GM13977 (cell line): Measurements from ENCODE around the gene POGLUT2.

Experiments
- DNase-seq: peaks from one replicate; pipeline ENCODE4 v3.0.0; 2012; ENCODE audit warnings: low spot score
- in situ Hi-C: fragments of 300-500 bp; cut with MboI; formaldehyde crosslinking; loops from one replicate; pipeline ENCODE4 v1.12.0; 2022; ENCODE audit warnings: low sequenced_read_pairs, low pct_unique_long_range_greater_than_20kb, mixed read lengths, inconsistent platforms; ENCODE audit not compliant: unreplicated experiment
- TF ChIP-seq, protein P1 (sequence below): IDR thresholded peaks from 2 replicates; pipeline ENCODE4 v1.5.1; 2012; ENCODE audit warnings: mild to moderate bottlenecking, control low read depth; ENCODE audit not compliant: insufficient read depth; ENCODE audit errors: extremely low read depth, missing control alignments

POGLUT2 gene

DNA sequence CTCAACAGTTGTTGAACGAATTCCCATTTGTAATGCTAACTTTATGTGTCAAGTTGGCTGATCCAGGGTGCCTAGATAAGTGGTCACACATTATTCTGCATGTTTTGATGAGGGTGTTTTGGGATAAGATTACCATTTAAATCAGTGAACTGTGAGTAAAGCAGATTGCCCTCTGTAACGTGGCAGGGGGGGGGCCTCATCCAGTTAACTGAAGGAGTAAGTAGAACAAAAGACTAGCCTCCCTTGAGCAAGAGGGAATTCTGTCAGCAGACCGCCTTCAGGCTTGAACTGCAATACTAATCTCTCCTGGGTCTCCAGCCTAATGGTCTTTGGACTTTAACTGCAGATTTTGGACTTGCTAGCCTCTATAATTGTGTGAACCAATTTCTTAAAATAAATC is 21.0 kb downstream of the POGLUT2 start:
- in situ Hi-C loops: no loop called here
- DNase-seq: no peak
- TF ChIP-seq, protein P1, sequence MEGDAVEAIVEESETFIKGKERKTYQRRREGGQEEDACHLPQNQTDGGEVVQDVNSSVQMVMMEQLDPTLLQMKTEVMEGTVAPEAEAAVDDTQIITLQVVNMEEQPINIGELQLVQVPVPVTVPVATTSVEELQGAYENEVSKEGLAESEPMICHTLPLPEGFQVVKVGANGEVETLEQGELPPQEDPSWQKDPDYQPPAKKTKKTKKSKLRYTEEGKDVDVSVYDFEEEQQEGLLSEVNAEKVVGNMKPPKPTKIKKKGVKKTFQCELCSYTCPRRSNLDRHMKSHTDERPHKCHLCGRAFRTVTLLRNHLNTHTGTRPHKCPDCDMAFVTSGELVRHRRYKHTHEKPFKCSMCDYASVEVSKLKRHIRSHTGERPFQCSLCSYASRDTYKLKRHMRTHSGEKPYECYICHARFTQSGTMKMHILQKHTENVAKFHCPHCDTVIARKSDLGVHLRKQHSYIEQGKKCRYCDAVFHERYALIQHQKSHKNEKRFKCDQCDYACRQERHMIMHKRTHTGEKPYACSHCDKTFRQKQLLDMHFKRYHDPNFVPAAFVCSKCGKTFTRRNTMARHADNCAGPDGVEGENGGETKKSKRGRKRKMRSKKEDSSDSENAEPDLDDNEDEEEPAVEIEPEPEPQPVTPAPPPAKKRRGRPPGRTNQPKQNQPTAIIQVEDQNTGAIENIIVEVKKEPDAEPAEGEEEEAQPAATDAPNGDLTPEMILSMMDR: no peak

DNA sequence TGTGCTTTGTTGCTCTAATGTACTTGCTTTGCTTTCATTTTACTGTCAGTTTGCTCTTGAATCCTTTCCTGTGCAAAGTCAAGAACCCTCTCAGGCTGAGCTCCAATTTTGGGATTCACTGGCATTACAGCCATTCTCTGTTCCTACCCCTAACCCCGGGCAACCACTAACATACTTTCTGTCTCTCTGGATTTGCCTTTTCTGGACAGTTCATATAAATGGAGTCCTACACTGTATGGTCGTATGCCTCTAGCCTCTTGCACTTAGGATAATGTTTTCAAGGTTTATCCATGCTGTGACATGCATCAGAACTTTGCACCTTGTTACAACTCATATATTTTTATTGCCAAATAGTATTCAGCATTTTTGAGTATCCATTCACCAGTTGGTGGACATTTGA is 22.5 kb downstream of the POGLUT2 start:
- in situ Hi-C loops: no loop called here
- DNase-seq: no peak
- TF ChIP-seq, protein P1: no peak

DNA sequence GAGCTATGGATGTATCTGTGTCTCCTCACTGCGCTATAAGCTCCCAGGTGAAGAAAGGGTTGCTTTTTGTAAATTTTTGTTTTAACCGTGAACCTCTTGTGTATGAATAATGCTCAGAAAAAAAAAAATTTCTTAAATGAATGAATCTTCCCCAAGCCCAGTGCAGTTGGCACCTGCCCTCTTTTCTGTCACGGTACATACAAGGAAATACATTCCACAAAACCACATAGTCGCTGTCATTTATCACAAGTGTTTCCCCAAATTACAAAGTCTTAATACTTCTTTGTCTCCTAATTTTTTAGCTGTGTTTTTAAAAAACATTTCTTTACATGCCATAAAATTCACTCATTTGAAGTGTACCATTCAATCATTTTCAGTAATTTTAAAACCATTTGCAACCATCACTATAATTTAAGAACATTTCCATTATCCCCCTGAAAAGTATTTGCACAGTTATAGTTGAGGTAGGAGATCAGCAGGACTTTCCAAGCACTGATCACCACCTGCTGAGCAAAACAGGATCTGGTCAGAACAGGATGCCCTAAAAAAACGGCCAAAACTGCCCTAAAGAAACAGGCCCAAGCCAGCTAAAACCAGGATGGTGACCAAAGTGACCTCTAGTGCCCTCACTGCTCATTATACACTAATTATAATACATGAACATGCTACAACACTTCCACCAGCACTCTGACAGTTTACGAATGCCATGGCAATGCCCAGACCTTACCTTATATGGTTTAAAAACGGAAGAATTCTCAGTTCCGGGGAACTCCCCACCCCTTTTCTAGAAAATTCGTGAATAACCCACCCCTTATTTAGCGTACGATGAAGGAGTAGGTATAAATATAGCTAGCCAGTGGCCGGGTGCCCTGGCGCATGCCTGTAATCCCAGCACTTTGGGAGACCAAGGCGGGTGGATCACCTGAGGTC is 23.9 kb downstream of the POGLUT2 start:
- DNase-seq: no peak
- TF ChIP-seq, protein P1: no peak
- in situ Hi-C loops: no loop called here

DNA sequence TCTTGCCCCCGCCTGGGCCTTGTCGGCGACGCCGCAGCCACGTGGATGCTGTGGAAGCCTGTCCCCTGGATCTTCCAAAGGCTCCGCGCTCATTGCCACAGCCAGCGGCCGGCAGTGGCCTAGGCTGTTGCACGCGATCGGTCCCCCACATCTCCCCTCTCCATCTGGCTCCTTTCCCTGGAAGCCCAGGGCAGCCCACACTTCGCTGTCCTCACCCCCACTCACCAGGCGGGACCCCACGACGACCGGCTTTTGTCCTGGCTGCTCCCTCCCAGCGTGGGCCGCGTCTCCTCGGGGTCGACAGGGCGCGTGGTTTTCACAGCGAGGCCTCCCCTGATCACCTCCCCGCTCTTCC is 24.6 kb downstream of the POGLUT2 start:
- in situ Hi-C loops: no loop called here
- no peak for DNase-seq
- TF ChIP-seq, protein P1: no peak

DNA sequence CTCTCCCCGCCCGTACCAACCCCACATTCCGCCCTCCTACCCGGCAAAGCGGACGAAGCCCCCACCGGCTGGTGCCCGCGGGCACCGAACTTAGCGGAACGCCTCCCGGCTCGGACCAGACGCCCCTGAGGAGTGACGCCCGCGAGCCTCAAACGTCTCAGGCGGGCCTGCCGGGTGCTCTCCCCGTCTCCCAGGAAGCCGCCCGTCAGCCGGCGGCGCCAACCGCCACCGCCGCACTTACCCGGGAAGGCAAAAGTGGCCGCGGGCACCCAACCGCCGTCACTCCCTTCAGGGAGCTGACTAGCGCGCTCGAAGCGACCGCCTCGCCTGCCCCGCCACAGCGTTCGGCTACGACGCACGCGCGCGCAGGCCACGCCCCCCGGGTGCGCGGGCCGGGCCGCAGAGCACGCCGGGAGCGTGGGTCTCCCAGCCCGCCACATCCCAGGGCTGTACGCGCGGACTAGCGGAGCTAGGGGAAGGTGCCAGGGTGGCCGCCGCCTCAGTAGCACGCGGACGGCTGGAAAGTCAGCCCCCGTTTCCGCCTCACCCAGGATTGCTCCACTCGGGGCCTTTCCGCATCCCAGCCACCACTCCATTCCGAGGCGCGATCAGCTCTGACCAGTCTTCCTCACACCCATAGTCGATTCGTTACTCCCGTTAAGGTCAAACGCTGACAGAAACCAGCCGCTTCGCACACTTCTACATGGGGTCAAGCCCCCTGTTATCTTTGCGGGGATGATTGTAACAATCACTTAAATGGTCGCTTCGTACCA is 25.1 kb downstream of the POGLUT2 start, which contains the start of gene TEX30:
TEX30 (minus strand) TSS at position 346 of the 773 bp plus-strand sequence. CDS start 3,760 bp downstream, outside the sequence.
- in situ Hi-C loops: no loop called here
- TF ChIP-seq, protein P1: no peak
- DNase-seq: peak; percentile 91

DNA sequence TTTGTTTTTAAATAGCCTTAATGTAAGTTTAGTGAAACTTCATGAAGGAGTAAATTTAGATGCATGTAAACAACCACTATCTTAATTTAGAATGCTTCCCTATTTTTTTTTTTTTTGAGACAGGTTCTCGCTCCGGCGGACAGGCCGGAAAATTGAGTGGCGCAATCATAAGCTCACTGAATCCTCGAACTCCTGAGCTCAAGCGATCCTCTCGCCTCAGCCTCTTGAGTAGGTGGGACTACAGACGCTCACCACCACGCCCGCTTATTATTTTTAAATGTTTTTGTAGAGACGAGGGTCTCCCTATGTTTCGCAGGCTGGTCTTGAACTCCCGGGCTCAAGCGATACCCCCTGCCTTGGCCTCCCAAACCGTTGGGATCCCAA is 26.7 kb downstream of the POGLUT2 start:
- TF ChIP-seq, protein P1: no peak
- in situ Hi-C loops: no loop called here

More for the DNA sequence above, 26.7 kb downstream of the POGLUT2 start:
- DNase-seq: no peak
